ENCODE data around the gene POMZP3.
"Not testable (repeated sequence)": the region's sequence is repeated elsewhere in the genome, so short reads cannot be mapped to it uniquely, and the experiment has no call there.

DNA sequence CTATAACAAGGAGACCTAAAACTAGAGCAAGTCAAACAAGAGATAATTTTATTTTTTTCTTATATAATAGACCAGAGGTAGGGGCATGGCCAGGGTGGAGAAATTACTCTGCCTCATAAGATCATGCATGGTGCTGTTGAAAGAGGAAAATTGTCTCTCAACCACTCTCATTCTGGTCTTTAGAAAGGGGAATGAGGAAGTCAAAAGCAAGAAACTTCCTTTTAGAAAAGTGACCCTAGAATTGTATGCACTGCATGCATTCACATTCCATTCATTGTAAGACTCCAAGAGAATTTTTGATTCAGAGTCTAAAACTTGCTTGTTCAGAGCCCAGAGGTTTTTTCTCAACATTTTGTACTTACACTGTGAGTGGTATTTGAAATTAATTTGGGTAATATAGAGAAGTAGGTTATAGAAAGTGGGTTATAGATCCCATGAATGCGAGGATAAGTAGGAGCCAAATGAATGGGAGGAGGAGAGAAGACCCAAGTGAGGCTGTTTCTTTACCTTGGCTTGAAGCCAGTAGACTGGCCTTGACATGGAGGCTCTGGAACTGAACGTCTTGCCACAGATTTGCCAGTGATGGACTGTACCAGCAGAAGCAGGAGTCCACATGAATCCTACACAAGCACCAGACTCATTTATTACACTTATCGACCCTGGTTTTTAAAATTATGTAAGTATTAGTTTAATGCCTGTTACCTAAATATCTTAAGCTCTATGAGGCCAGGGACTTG, 51.0 kb downstream of the POMZP3 start:
- TF ChIP-seq, protein P1, sequence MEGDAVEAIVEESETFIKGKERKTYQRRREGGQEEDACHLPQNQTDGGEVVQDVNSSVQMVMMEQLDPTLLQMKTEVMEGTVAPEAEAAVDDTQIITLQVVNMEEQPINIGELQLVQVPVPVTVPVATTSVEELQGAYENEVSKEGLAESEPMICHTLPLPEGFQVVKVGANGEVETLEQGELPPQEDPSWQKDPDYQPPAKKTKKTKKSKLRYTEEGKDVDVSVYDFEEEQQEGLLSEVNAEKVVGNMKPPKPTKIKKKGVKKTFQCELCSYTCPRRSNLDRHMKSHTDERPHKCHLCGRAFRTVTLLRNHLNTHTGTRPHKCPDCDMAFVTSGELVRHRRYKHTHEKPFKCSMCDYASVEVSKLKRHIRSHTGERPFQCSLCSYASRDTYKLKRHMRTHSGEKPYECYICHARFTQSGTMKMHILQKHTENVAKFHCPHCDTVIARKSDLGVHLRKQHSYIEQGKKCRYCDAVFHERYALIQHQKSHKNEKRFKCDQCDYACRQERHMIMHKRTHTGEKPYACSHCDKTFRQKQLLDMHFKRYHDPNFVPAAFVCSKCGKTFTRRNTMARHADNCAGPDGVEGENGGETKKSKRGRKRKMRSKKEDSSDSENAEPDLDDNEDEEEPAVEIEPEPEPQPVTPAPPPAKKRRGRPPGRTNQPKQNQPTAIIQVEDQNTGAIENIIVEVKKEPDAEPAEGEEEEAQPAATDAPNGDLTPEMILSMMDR (IDR thresholded peaks at IDR 0.05; ENCODE audit: insufficient read depth, low read length, poor library complexity, severe bottlenecking): not testable (repeated sequence)
- not testable (repeated sequence) for TF ChIP-seq EZH2phosphoT487 (conservative IDR thresholded peaks at IDR 0.05; ENCODE audit: low read length)

All from SU-DHL-6 (cell line).